CD14-positive monocyte (primary cell): ENCODE measurements around the gene PDC. TPM values are rescaled to one million over a fixed set of nuclear protein-coding genes. Genes with fewer than 3 reads are reported as not detected.
"Not testable (repeated sequence)": the region's sequence is repeated elsewhere in the genome, so short reads cannot be mapped to it uniquely, and the experiment has no call there.

Experiments
- DNase-seq, 3 donors: peaks; one replicate each; pipeline ENCODE4 v3.0.0-alpha.2; 2011 to 2022
- H2AFZ ChIP-seq: 2 replicates; pipeline ENCODE4 v1.6.0; 2012; ENCODE audit warnings: mild to moderate bottlenecking, low read depth, low read length, inconsistent platforms; ENCODE audit not compliant: insufficient read depth, poor library complexity, severe bottlenecking
- H3K27ac ChIP-seq, 2 donors: 1 replicate in 1 of 2; 2 replicates in 1 of 2; pipeline ENCODE4 v1.5.1; 2012 to 2013; ENCODE audit warnings: low read length in 2 of 2, control low read depth in 1 of 2, inconsistent platforms in 1 of 2, low read depth in 1 of 2, mild to moderate bottlenecking in 1 of 2
- H3K27me3 ChIP-seq, 2 donors: one replicate each; pipeline versions ENCODE4 v1.6.0 to v1.6.1; 2011 to 2013; ENCODE audit warnings: low read length in 2 of 2; ENCODE audit not compliant: control insufficient read depth in 2 of 2, insufficient read depth in 2 of 2
- H3K36me3 ChIP-seq, 2 donors: replicated peaks in 1 of 2; 1 replicate in 1 of 2; 2 replicates in 1 of 2; pipeline versions ENCODE4 v1.5.1 to v1.6.1; 2012 to 2013; ENCODE audit warnings: low read length in 2 of 2, control low read depth in 1 of 2, inconsistent platforms in 1 of 2, mild to moderate bottlenecking in 1 of 2; ENCODE audit not compliant: insufficient read depth in 2 of 2, control insufficient read depth in 1 of 2
- H3K4me1 ChIP-seq, 2 donors: 1 replicate in 1 of 2; 2 replicates in 1 of 2; pipeline versions ENCODE4 v1.5.1 to v1.6.1; 2012 to 2013; ENCODE audit warnings: low read length in 2 of 2, control low read depth in 1 of 2, inconsistent platforms in 1 of 2, mild to moderate bottlenecking in 1 of 2, moderate library complexity in 1 of 2; ENCODE audit not compliant: insufficient read depth in 2 of 2, control insufficient read depth in 1 of 2
- H3K4me2 ChIP-seq: replicated peaks from 2 replicates; pipeline ENCODE3; 2012; ENCODE audit warnings: low read length, moderate library complexity, mild to moderate bottlenecking; ENCODE audit not compliant: poor library complexity, severe bottlenecking; ENCODE audit errors: extremely low read depth
- H3K4me3 ChIP-seq, 3 experiments: fragments of 200-600 bp in 1 of 3; sonication (generic) in 1 of 3; replicated peaks in 1 of 3; 1 replicate in 2 of 3; 2 replicates in 1 of 3; pipeline ENCODE4 v1.5.1; 2011 to 2013; ENCODE audit warnings: low read length in 3 of 3, mild to moderate bottlenecking in 3 of 3, control low read depth in 2 of 3, low read depth in 2 of 3, inconsistent platforms in 1 of 3, moderate library complexity in 1 of 3
- H3K79me2 ChIP-seq: 2 replicates; pipeline ENCODE4 v1.6.0; 2012; ENCODE audit warnings: mild to moderate bottlenecking, control low read depth, inconsistent platforms, low read length, moderate library complexity; ENCODE audit not compliant: insufficient read depth
- H3K9ac ChIP-seq: 2 replicates; pipeline ENCODE4 v1.6.0; 2017; ENCODE audit warnings: low read length, mild to moderate bottlenecking; ENCODE audit not compliant: insufficient read depth, poor library complexity, severe bottlenecking
- H3K9me3 ChIP-seq, 2 donors: replicated peaks in 1 of 2; 1 replicate in 1 of 2; 2 replicates in 1 of 2; pipeline versions ENCODE4 v1.5.1 to v1.6.1; 2012 to 2013; ENCODE audit warnings: low read length in 2 of 2, control low read depth in 1 of 2; ENCODE audit not compliant: control insufficient read depth in 1 of 2, insufficient read depth in 1 of 2
- H4K20me1 ChIP-seq: 2 replicates; pipeline ENCODE4 v1.6.0; 2012; ENCODE audit warnings: mild to moderate bottlenecking, low read length, control low read depth, moderate library complexity; ENCODE audit not compliant: insufficient read depth
- H3K27ac Mint-ChIP-seq, 7 donors: one replicate each; pipeline ENCODE4 v1.8.0; 2020; ENCODE audit warnings: mild to moderate bottlenecking in 7 of 7, mixed read lengths in 7 of 7, moderate library complexity in 6 of 7, inconsistent platforms in 2 of 7
- H3K27me3 Mint-ChIP-seq, 3 donors: one replicate each; pipeline ENCODE4 v1.8.0; 2021 to 2022; ENCODE audit warnings: low read depth in 3 of 3, mild to moderate bottlenecking in 3 of 3, mixed read lengths in 3 of 3, moderate library complexity in 3 of 3, inconsistent platforms in 1 of 3
- H3K36me3 Mint-ChIP-seq, 2 donors: one replicate each; pipeline ENCODE4 v1.8.0; 2020; ENCODE audit warnings: mixed read lengths in 2 of 2, inconsistent platforms in 1 of 2, mild to moderate bottlenecking in 1 of 2
- H3K4me1 Mint-ChIP-seq: one replicate; pipeline ENCODE4 v1.8.0; 2020; ENCODE audit warnings: mild to moderate bottlenecking, mixed read lengths
- H3K4me3 Mint-ChIP-seq, 2 donors: one replicate each; pipeline ENCODE4 v1.8.0; 2020; ENCODE audit warnings: mild to moderate bottlenecking in 2 of 2, mixed read lengths in 2 of 2, moderate library complexity in 1 of 2
- H3K9me3 Mint-ChIP-seq, 7 donors: one replicate each; pipeline ENCODE4 v1.8.0; 2020 to 2022; ENCODE audit warnings: mixed read lengths in 7 of 7, mild to moderate bottlenecking in 6 of 7, moderate library complexity in 6 of 7, inconsistent platforms in 2 of 7
- WGBS: methylation state at CpG from one replicate; pipeline ENCODE4 v1.1.5; 2013; ENCODE audit warnings: missing lambda C conversion rate; ENCODE audit not compliant: insufficient coverage; 5-methylcytosine and 5-hydroxymethylcytosine counted together
- intact Hi-C, 2 donors: fragments of 100-400 bp; cut with micrococcal nuclease; formaldehyde crosslinking; loops; one replicate each; pipeline versions ENCODE4 v1.15.0 to v1.15.1; 2023
- polyA plus RNA-seq, 3 donors: library from polyadenylated mRNA; depleted of rRNA in 1 of 3; unstranded in 2 of 3; stranded (reverse) in 1 of 3; fragments of 300-500 nt in 2 of 3; fragments of >200 nt in 1 of 3; fragmentation: Illumina TruSeq in 2 of 3; gene quantifications; 1 replicate in 2 of 3; 2 replicates in 1 of 3; pipeline ENCODE4 v1.2.3, GENCODE V29; 2012 to 2021
- TF ChIP-seq, protein P1 (sequence below): fragments of 200-600 bp; IDR thresholded peaks from one replicate; pipeline ENCODE4 v1.8.0; 2022; ENCODE audit warnings: antibody characterized with exemption, mild to moderate bottlenecking

The PDC gene
- polyA plus RNA-seq, 3 donors, result not detected

- H3K36me3 Mint-ChIP-seq, result peaks cover 0 to 2% of the 10 kb centered on the region in 2 donors
- Histone ChIP-seq H3K4me1 (peaks cover 5 to 11% of the 10 kb centered on the region in 2 donors), H3K27me3 (no peaks in the 10 kb centered on the region), H3K4me3 (no peak overlapping the region), H3K36me3 (no peaks in the 10 kb centered on the region), H2AFZ (no peak overlapping the region), H3K4me2 (no peak overlapping the region), H4K20me1 (no peaks in the 10 kb centered on the region), H3K27ac (no peak overlapping the region), H3K9ac (no peak overlapping the region), H3K79me2 (no peaks in the 10 kb centered on the region), H3K9me3 (no peaks in the 10 kb centered on the region)
- H3K4me1 Mint-ChIP-seq, result peaks cover 18% of the 10 kb centered on the region
- no peak overlapping the region for H3K4me3 Mint-ChIP-seq
- no peaks in the 10 kb centered on the region for H3K27me3 Mint-ChIP-seq
- DNase-seq, result no peak
- peaks cover 0 to 2% (median 0%) of the 10 kb centered on the region in 7 donors for H3K9me3 Mint-ChIP-seq
- WGBS, result no CpG with 5 or more reads among the region's 4 CpGs
- no peak overlapping the region for H3K27ac Mint-ChIP-seq
- TF ChIP-seq, protein P1, sequence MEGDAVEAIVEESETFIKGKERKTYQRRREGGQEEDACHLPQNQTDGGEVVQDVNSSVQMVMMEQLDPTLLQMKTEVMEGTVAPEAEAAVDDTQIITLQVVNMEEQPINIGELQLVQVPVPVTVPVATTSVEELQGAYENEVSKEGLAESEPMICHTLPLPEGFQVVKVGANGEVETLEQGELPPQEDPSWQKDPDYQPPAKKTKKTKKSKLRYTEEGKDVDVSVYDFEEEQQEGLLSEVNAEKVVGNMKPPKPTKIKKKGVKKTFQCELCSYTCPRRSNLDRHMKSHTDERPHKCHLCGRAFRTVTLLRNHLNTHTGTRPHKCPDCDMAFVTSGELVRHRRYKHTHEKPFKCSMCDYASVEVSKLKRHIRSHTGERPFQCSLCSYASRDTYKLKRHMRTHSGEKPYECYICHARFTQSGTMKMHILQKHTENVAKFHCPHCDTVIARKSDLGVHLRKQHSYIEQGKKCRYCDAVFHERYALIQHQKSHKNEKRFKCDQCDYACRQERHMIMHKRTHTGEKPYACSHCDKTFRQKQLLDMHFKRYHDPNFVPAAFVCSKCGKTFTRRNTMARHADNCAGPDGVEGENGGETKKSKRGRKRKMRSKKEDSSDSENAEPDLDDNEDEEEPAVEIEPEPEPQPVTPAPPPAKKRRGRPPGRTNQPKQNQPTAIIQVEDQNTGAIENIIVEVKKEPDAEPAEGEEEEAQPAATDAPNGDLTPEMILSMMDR, result no peak
- intact Hi-C loops, result no loop called here
Observed at GRCh38 chr1:186473047-186473446, 12.1 kb upstream of the PDC start.

DNA sequence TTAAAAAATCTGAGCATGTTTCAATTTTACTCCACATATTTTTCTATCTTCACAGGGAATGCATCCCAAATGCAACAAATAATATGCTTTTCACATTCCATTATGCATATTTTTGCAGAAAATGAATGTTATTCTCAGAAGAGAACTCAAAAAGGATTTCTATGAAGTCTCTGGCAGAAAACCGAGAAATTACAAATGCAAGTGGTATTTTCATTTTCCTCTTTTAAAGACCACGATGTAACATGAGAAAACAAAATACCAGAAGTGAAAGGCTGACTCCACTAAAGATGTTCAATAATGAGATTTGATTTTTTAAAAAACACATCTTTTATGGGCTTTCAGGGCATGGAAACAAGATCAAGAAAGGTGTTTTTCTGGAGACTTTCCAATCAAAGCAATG lies 5.0 kb upstream of the PDC start:
- Histone ChIP-seq H3K4me3 (no peak overlapping the region), H4K20me1 (no peaks in the 10 kb centered on the region), H3K4me2 (no peak overlapping the region), H3K79me2 (no peaks in the 10 kb centered on the region), H3K27me3 (no peaks in the 10 kb centered on the region), H3K9me3 (peaks cover 0 to 4% of the 10 kb centered on the region in 2 donors), H3K4me1 (no peaks in the 10 kb centered on the region), H3K9ac (no peak overlapping the region), H3K36me3 (no peaks in the 10 kb centered on the region), H2AFZ (no peak overlapping the region), H3K27ac (no peak overlapping the region)
- TF ChIP-seq, protein P1, result no peak
- H3K27me3 Mint-ChIP-seq, result peaks cover 0 to 3% (median 1%) of the 10 kb centered on the region in 3 donors
- H3K4me3 Mint-ChIP-seq, result no peak overlapping the region
- H3K36me3 Mint-ChIP-seq, result peaks cover 0 to 2% of the 10 kb centered on the region in 2 donors
- peaks cover 2 to 16% (median 5%) of the 10 kb centered on the region in 7 donors for H3K9me3 Mint-ChIP-seq
- H3K4me1 Mint-ChIP-seq, result peaks cover 3% of the 10 kb centered on the region
- intact Hi-C loops, result no loop called here
- DNase-seq, result no peak
- no CpG with 5 or more reads among the region's 2 CpGs for WGBS
- peak overlapping the region in 1 of 7 donors; percentile 36 for H3K27ac Mint-ChIP-seq

DNA sequence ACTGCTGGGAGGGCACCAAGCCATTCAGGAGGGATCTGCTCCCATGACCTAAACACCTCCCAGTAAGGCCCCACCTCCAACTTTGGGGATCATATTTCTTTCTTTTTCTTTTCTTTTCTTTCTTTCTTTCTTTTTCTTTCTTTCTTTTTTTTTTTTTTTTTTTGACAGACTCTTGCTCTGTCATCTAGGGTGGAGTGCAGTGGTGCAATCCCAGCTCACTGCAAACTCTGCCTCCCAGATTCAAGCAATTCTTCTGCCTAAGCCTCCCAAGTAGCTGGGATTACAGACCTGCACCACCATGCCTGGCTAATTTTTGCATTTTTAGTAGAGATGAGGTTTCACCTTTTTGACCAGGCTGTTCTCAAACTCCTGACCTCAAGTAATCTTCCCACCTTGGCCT lies 4.6 kb upstream of the PDC start:
- H3K9ac ChIP-seq, H3K4me2 ChIP-seq, H3K27me3 Mint-ChIP-seq, H3K9me3 ChIP-seq, DNase-seq, intact Hi-C loops, H3K27ac ChIP-seq, H2AFZ ChIP-seq, H3K4me3 ChIP-seq, H3K4me3 Mint-ChIP-seq, H4K20me1 ChIP-seq, H3K36me3 Mint-ChIP-seq, H3K27me3 ChIP-seq, H3K79me2 ChIP-seq, H3K36me3 ChIP-seq, H3K4me1 ChIP-seq, H3K4me1 Mint-ChIP-seq: not testable (repeated sequence)
- peaks cover 2 to 16% (median 5%) of the 10 kb centered on the region in 7 donors for H3K9me3 Mint-ChIP-seq
- H3K27ac Mint-ChIP-seq, result peak overlapping the region in 1 of 7 donors; percentile 36
